Keratinocyte (primary cell): ENCODE results near the gene NKAP. TPM values are rescaled to one million over a fixed set of nuclear protein-coding genes. Genes with fewer than 3 reads are reported as not detected.
"Not testable (repeated sequence)": the region's sequence is repeated elsewhere in the genome, so short reads cannot be mapped to it uniquely, and the experiment has no call there.

ENCODE experiments used
- DNase-seq: peaks from one replicate; pipeline ENCODE4 v3.0.0-alpha.2; 2011; ENCODE audit warnings: low read depth, missing footprints, low spot score
- FAIRE-seq: peaks from 2 replicates; lab custom pipeline; 2011; peaks lifted over from hg19 to GRCh38; lab: Jason Lieb, UNC
- H2AFZ ChIP-seq: 2 replicates; pipeline ENCODE4 v1.6.0; 2012; ENCODE audit warnings: low read length, control low read depth, inconsistent platforms; ENCODE audit not compliant: control insufficient read depth
- H3K27ac ChIP-seq: 2 replicates; pipeline ENCODE4 v1.5.1; 2011; ENCODE audit warnings: low read length; ENCODE audit not compliant: control insufficient read depth, insufficient read depth
- H3K27me3 ChIP-seq: 3 replicates; pipeline ENCODE4 v1.6.0; 2011; ENCODE audit warnings: low read length; ENCODE audit not compliant: control insufficient read depth, insufficient read depth; ENCODE audit errors: extremely low read depth
- H3K36me3 ChIP-seq, 2 experiments: 2 replicates in 1 of 2; 3 replicates in 1 of 2; pipeline ENCODE4 v1.5.1; 2011; ENCODE audit warnings: low read length in 2 of 2, mild to moderate bottlenecking in 1 of 2; ENCODE audit not compliant: control insufficient read depth in 2 of 2, insufficient read depth in 2 of 2; ENCODE audit errors: extremely low read depth in 1 of 2
- H3K4me1 ChIP-seq: 3 replicates; pipeline ENCODE4 v1.5.1; 2011; ENCODE audit warnings: low read length; ENCODE audit not compliant: control insufficient read depth, insufficient read depth; ENCODE audit errors: extremely low read depth
- H3K4me2 ChIP-seq: 3 replicates; pipeline ENCODE4 v1.6.0; 2011; ENCODE audit warnings: low read depth, low read length; ENCODE audit not compliant: control insufficient read depth, insufficient read depth; ENCODE audit errors: extremely low read depth
- H3K4me3 ChIP-seq, 3 experiments: fragments of 200-600 bp in 1 of 3; sonication (generic) in 1 of 3; 2 replicates in 2 of 3; 3 replicates in 1 of 3; pipeline ENCODE4 v1.5.1; 2011 to 2016; ENCODE audit warnings: low read length in 3 of 3, mild to moderate bottlenecking in 3 of 3, control low read depth in 2 of 3, inconsistent platforms in 1 of 3, low read depth in 1 of 3, mixed read lengths in 1 of 3, mixed run types in 1 of 3, moderate library complexity in 1 of 3; ENCODE audit not compliant: control insufficient read depth in 2 of 3, insufficient read depth in 2 of 3; ENCODE audit errors: extremely low read depth in 1 of 3
- H3K79me2 ChIP-seq: 2 replicates; pipeline ENCODE4 v1.6.0; 2012; ENCODE audit warnings: low read length; ENCODE audit not compliant: control insufficient read depth, insufficient read depth
- H3K9ac ChIP-seq: 3 replicates; pipeline ENCODE4 v1.6.0; 2011; ENCODE audit warnings: low read length; ENCODE audit not compliant: control insufficient read depth, insufficient read depth; ENCODE audit errors: extremely low read depth
- H3K9me1 ChIP-seq: 3 replicates; pipeline ENCODE4 v1.6.0; 2011; ENCODE audit warnings: low read length; ENCODE audit not compliant: control insufficient read depth, insufficient read depth; ENCODE audit errors: extremely low read depth
- H3K9me3 ChIP-seq: 2 replicates; pipeline ENCODE4 v1.5.1; 2012; ENCODE audit warnings: low read depth, low read length; ENCODE audit not compliant: control insufficient read depth
- H4K20me1 ChIP-seq: 3 replicates; pipeline ENCODE4 v1.6.0; 2011; ENCODE audit warnings: low read length; ENCODE audit not compliant: control insufficient read depth, insufficient read depth; ENCODE audit errors: extremely low read depth
- EZH2 ChIP-seq: IDR thresholded peaks from one replicate; pipeline ENCODE4 v1.6.1; 2012; ENCODE audit warnings: inconsistent platforms, mild to moderate bottlenecking, low read length, moderate library complexity
- dilution Hi-C: fragments of 300-500 bp; cut with MboI; formaldehyde crosslinking; loops from one replicate; pipeline ENCODE4 v1.7.0; 2020; ENCODE audit warnings: low sequenced_read_pairs; ENCODE audit not compliant: extremely low pct_ligation_motif_present
- polyA plus RNA-seq, 5 experiments: library from polyadenylated mRNA; depleted of rRNA in 3 of 5; stranded (reverse) in 3 of 5; stranded (forward) in 1 of 5; unstranded in 1 of 5; fragments of >200 nt; gene quantifications; 1 replicate in 1 of 5; 2 replicates in 3 of 5; 3 replicates in 1 of 5; pipeline versions ENCODE4 v1.2.1 to v1.2.3, GENCODE V29; 2011 to 2012; ENCODE audit warnings: missing spikeins in 2 of 5, low read depth in 1 of 5, low replicate concordance in 1 of 5
- TF ChIP-seq, protein P1 (sequence below), 3 experiments: IDR thresholded peaks in 1 of 3; conservative IDR thresholded peaks in 1 of 3; optimal IDR thresholded peaks in 1 of 3; 2 replicates in 2 of 3; 3 replicates in 1 of 3; pipeline versions ENCODE3 to v1.5.1; 2011; ENCODE audit warnings: low read length in 3 of 3, mild to moderate bottlenecking in 3 of 3, moderate library complexity in 2 of 3, control low read depth in 1 of 3, inconsistent platforms in 1 of 3; ENCODE audit not compliant: insufficient read depth in 2 of 3; ENCODE audit errors: extremely low read depth in 1 of 3

NKAP gene
- polyA plus RNA-seq, 1 donor (not counting 4 experiments of a cell fraction or from before 2014, with no cell fraction given): 4.6 TPM

DNA sequence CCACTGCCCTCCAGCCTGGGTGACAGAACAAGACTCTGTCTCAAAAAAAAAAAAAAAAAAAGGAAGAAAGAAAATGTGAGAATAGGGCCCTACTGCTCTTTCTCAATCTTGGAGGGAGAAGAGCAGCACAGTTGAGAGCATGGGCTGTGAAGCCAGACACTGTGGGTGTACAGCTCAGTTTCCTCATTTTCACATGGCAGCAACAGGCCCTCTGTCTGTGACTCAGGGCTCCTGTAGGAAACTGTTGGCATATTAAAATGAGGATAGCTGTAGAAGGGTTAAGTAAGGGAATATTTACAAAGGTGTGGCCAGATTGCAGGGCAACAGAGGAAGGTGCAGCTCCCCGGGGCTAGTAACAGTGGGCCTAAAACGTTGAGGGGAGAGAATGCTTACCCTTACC, 44.4 kb downstream of the NKAP start:
- Histone ChIP-seq H3K9me3 (no peaks in the 10 kb centered on the region), H2AFZ (no peak overlapping the region), H4K20me1 (no peaks in the 10 kb centered on the region), H3K9me1 (no peaks in the 10 kb centered on the region), H3K36me3 (no peaks in the 10 kb centered on the region), H3K27me3 (no peaks in the 10 kb centered on the region), H3K27ac (no peak overlapping the region), H3K4me2 (no peak overlapping the region), H3K9ac (no peak overlapping the region), H3K79me2 (no peaks in the 10 kb centered on the region), H3K4me1 (no peaks in the 10 kb centered on the region), H3K4me3 (no peak overlapping the region)
- TF ChIP-seq, protein P1, sequence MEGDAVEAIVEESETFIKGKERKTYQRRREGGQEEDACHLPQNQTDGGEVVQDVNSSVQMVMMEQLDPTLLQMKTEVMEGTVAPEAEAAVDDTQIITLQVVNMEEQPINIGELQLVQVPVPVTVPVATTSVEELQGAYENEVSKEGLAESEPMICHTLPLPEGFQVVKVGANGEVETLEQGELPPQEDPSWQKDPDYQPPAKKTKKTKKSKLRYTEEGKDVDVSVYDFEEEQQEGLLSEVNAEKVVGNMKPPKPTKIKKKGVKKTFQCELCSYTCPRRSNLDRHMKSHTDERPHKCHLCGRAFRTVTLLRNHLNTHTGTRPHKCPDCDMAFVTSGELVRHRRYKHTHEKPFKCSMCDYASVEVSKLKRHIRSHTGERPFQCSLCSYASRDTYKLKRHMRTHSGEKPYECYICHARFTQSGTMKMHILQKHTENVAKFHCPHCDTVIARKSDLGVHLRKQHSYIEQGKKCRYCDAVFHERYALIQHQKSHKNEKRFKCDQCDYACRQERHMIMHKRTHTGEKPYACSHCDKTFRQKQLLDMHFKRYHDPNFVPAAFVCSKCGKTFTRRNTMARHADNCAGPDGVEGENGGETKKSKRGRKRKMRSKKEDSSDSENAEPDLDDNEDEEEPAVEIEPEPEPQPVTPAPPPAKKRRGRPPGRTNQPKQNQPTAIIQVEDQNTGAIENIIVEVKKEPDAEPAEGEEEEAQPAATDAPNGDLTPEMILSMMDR (optimal IDR thresholded peaks at IDR 0.05 in 1 of 3, IDR thresholded peaks at IDR 0.05 in 1 of 3, conservative IDR thresholded peaks at IDR 0.05 in 1 of 3; ENCODE audit: extremely low read depth in 1 of 3, insufficient read depth in 2 of 3, low read length in 3 of 3): no peak
- no peak for TF ChIP-seq EZH2
- DNase-seq: no peak
- no peak for FAIRE-seq
- dilution Hi-C loops: no loop called here

DNA sequence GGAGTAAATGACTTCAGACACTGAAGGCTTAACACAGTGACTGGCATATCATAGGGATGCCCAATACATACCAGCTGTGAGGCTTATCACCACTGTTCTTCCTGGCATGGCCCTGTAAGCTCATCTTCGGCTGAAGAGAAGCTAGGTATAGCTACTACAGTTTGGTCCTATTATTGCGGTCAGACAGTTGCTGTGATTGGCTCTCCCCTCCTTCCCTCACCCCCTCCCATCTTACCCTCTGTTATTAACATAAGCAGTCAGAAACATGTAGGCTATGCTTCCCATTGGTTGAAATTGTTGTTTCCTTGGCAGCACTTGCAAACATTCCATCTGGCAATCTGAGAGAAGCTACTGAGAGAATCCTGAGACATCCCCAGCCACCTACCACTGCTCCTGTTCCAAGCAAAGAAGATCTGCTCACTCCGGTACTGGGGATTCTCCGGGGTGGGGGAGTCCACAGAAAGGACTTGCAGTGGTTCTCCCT, 47.7 kb downstream of the NKAP start, which contains the start of gene AKAP14:
Gene AKAP14 (plus strand): TSS at position 51 of the 484 bp plus-strand sequence. CDS start 7,331 bp downstream, outside the sequence.
- Histone ChIP-seq H3K36me3 (no peaks in the 10 kb centered on the region), H3K9me1 (no peaks in the 10 kb centered on the region), H3K9ac (no peak within 1 kb of the TSS), H3K4me2 (no peak within 1 kb of the TSS), H3K4me3 (no peak within 1 kb of the TSS), H3K4me1 (no peaks in the 10 kb centered on the region), H3K27me3 (no peaks in the 10 kb centered on the region), H4K20me1 (no peaks in the 10 kb centered on the region), H3K9me3 (no peaks in the 10 kb centered on the region), H2AFZ (no peak within 1 kb of the TSS), H3K27ac (no peak within 1 kb of the TSS), H3K79me2 (no peaks in the 10 kb centered on the region)
- FAIRE-seq: no peak
- dilution Hi-C loops: no loop called here
- TF ChIP-seq, protein P1 (optimal IDR thresholded peaks at IDR 0.05 in 1 of 3, IDR thresholded peaks at IDR 0.05 in 1 of 3, conservative IDR thresholded peaks at IDR 0.05 in 1 of 3; ENCODE audit: extremely low read depth in 1 of 3, insufficient read depth in 2 of 3, low read length in 3 of 3): no peak
- no peak for TF ChIP-seq EZH2
- DNase-seq: no peak

DNA sequence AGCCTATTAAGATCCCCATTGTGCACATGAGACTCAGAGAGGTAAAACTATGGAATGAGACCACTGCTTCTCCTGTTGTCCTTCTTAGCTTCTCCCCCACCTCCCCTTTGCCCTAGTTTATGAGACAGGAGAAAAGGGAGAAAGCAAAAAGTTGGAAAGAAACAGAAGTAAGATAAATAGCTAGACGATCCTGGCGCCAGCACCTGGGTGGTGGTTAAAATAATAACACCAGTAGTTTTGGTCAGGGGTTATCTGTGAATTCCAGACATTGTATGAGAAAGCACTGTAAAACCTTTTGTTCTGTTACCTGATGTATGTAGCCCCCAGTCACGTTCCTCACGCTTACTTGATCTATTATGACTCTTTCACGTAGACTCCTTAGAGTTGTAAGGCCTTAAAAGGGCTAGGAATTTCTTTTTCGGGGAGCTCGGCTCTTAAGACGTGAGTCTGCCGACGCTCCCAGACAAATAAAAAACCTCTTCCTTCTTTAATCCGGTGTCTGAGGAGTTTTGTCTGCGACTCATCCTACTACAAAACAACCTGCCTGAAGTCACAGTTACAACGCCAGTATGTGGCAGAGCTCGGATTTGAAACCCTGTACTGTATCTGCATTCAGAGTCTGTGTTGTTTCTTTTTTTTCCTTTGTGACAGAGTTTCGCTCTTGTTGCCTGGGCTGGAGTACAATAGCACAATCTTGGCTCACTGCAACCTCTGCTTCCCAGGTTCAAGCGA, 51.4 kb downstream of the NKAP start:
- DNase-seq, H3K4me1 ChIP-seq, H3K9me1 ChIP-seq, H3K9me3 ChIP-seq, H3K27me3 ChIP-seq, H3K4me3 ChIP-seq, H3K79me2 ChIP-seq, H3K27ac ChIP-seq, H4K20me1 ChIP-seq, H3K9ac ChIP-seq, H2AFZ ChIP-seq, dilution Hi-C loops, H3K4me2 ChIP-seq, FAIRE-seq, H3K36me3 ChIP-seq: not testable (repeated sequence)
